Measurements from ENCODE around the gene A3GALT2. TPM values are rescaled to one million over a fixed set of nuclear protein-coding genes. Genes with fewer than 3 reads are reported as not detected.

The A3GALT2 gene
- total RNA-seq, 8 experiments from 2014 or later: 0.25 to 0.38 TPM; not detected in 6

DNA sequence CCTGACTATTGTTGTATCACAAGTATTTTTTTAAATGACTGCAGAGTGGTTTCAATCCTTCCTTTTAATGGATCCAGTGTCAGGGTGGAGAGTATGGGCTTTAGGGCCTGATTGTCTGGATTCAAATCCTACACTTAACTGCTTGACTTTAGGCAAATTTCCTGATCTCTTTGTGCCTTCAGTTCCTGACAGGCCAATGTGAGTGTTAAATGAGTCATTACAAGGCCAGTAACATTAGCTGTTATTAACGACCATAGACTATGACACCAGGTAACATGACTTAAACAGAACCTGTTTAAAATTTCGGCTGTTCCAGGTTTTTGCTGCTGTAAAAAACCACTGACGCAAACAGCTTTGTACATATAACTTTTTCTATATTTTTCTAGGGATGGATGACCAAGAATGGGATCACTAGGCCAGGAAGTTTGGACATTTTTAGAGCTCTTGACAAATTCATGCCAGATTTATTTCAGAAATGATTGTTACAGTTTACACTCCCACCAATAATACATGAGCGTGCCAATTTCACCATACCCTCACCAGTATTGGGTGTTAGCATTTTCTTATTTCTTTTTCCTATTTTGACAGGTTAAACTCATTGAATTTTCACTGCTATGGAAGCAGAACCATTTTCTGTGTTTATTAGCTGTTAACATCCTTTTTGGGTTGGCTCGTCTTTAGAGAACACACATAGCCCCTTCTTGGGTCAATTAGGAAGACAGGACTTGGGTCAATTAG, 53.3 kb downstream of the A3GALT2 start:
- H3K27ac ChIP-seq: no peak overlapping the region
- in situ Hi-C loops (cut with MboI; ENCODE audit: low pct_unique_long_range_greater_than_20kb in 2 of 9, low sequenced_read_pairs in 9 of 9, unreplicated experiment in 9 of 9): loop anchor here in 1 of 9 experiments (25.0 kb wide), 1 partner anchor 105 kb away; no protein-coding TSS in a partner anchor
- no peaks in the 10 kb centered on the region for H3K4me1 ChIP-seq (replicated peaks in 1 of 2)
- no peak overlapping the region for H3K4me3 ChIP-seq
- 25 to 100% (median 85%) methylated on average over 1 to 5 of the region's 5 CpGs for WGBS, 10 experiments
- no peak for ATAC-seq (replicated peaks in 6 of 8)

DNA sequence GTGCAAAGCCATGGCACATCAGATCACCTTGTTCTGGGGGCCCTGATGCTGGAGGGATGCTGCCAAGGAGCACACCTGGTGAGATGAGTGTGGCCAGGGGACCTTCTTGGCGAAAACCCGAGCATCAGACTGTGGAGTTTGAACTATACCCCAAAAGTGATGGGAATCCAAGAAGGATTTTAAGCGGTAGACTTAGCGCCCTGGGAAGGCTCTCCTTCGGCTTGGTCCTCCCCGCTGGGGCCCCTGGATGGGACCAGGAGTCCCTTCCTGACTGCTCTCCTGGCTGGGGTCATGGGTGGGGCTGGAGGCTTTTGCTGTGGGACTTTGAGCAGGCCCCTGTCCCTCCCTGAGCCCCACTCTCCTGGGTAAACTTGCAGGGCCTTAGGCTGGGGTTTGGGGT, 54.1 kb downstream of the A3GALT2 start:
- Histone ChIP-seq H3K4me1 (replicated peaks in 1 of 2) (no peaks in the 10 kb centered on the region), H3K4me3 (no peak overlapping the region), H3K27ac (no peak overlapping the region)
- 79 to 100% (median 96%) methylated on average over 1 to 4 of the region's 6 CpGs; no CpG with 5 or more reads in 5 of the 10 experiments for WGBS, 10 experiments
- in situ Hi-C loops (cut with MboI; ENCODE audit: low pct_unique_long_range_greater_than_20kb in 2 of 9, low sequenced_read_pairs in 9 of 9, unreplicated experiment in 9 of 9): loop anchor here in 1 of 9 experiments (25.0 kb wide), 1 partner anchor 104 kb away; no protein-coding TSS in a partner anchor
- no peak for ATAC-seq (replicated peaks in 6 of 8)

DNA sequence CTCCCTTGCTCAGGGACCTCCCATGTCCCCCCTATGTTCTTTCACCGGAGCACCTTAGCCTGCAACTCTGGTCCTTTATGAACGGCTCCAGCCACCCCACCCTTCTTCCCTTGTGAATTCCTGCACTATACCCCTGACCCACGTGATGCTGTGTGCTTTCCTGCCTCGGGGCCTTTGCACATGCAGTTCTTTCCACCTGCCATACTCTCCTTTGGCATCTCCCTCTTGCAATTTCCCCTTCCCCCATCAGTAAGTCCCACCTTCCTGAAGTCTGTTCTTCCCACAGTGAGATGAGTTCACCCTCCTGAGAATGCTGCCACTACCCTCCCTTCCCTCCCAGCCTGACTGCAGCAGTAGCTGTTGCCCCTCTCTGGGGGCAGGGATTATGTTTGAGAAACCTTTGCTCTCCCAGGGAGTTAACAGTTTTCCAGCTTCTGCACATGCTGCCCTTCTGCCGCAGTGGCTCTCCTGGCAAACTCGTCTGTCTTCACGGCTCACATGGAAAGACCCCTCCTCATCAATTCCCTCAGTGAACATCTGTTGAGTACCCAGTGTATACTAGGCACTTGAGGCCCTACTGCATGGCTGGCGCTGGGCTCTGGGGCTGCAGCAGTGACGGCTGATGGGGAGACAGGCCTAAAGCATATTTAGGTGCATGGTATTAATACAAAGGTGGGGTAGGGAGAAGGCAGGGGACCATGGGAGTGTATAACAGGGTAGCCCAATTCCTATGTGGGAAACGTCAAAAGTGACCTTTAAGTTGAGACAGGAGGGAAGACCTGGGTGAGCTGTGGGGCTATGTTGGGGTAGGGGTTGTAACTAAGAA, 54.9 kb downstream of the A3GALT2 start:
- Histone ChIP-seq H3K4me3 (no peak overlapping the region), H3K4me1 (replicated peaks in 1 of 2) (peaks cover 3 to 6% of the 10 kb centered on the region in 2 donors), H3K27ac (no peak overlapping the region)
- 27 to 100% (median 92%) methylated on average over 1 to 10 of the region's 10 CpGs; no CpG with 5 or more reads in 1 of the 10 experiments for WGBS, 10 experiments
- no peak for ATAC-seq (replicated peaks in 6 of 8)
- in situ Hi-C loops (cut with MboI; ENCODE audit: low pct_unique_long_range_greater_than_20kb in 2 of 9, low sequenced_read_pairs in 9 of 9, unreplicated experiment in 9 of 9): loop anchor here in 1 of 9 experiments (25.0 kb wide), 1 partner anchor 104 kb away; no protein-coding TSS in a partner anchor

DNA sequence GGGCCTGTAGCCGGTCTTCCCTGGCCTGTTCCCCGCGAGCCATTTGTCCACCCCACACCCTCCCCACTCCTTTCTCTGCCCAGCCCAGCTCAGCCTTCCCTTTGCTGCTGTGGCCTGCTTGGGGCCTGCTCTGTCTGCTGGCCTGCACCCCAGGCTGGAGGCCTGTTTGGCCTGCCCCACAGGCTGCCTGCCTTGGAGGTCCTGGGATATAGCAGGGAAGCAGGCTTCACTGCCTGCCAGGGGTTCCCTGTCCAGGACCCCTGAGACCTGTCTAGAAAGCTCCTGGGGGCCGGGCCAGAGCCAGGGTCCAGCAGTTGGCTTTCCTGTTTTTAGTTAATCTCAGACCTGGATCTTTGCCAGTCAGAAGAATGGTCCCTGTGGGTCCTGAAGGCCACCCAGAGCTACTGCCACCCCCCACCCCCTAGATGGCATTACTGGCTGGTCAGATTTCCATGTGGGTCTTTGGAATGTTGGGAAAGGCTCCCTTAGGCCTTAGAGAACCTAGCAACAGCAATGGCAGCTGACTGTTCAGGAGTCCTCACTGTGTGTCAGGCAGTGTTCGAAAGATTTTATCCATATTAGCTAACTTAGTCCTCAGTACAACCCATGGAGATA, 56.9 kb downstream of the A3GALT2 start:
- peak in 1 of 8 experiments; percentile 20 for ATAC-seq (replicated peaks in 6 of 8)

DNA sequence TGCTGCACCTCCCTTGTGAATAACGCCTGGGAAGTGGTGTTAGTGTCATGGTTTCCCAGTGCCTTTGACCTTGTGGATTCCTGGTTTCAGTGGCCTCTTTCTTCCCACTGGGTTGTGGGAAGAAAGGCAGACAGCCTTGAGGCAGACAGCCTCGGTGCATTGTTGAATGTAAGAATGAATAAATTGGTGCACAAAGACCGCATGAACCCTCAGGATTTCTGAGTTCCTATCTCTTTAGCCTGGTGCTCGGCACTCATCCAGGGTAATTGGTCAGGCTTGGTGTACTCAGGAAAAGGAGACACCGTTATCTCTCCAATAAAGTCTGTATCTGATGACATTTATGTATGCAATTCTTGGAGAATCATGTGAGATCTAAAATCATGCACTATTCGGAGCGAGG, 59.6 kb downstream of the A3GALT2 start:
- no peak for ATAC-seq (replicated peaks in 6 of 8)
- Histone ChIP-seq H3K27ac (no peak overlapping the region), H3K4me3 (no peak overlapping the region), H3K4me1 (replicated peaks in 1 of 2) (peaks cover 26 to 28% of the 10 kb centered on the region in 2 donors)
- 47 to 91% (median 86%) methylated on average over 2 to 6 of the region's 7 CpGs; no CpG with 5 or more reads in 2 of the 10 experiments for WGBS, 10 experiments
- in situ Hi-C loops (cut with MboI; ENCODE audit: low pct_unique_long_range_greater_than_20kb in 2 of 9, low sequenced_read_pairs in 9 of 9, unreplicated experiment in 9 of 9): loop anchor here in 1 of 9 experiments (25.0 kb wide), 1 partner anchor 99 kb away; no protein-coding TSS in a partner anchor

More for the DNA sequence above, 56.9 kb downstream of the A3GALT2 start:
- H3K27ac ChIP-seq: no peak overlapping the region
- H3K4me1 ChIP-seq (replicated peaks in 1 of 2): peaks cover 13 to 15% of the 10 kb centered on the region in 2 donors
- in situ Hi-C loops (cut with MboI; ENCODE audit: low pct_unique_long_range_greater_than_20kb in 2 of 9, low sequenced_read_pairs in 9 of 9, unreplicated experiment in 9 of 9): loop anchor here in 1 of 9 experiments (25.0 kb wide), 1 partner anchor 102 kb away; no protein-coding TSS in a partner anchor
- 84 to 100% (median 100%) methylated on average over 1 to 2 of the region's 5 CpGs; no CpG with 5 or more reads in 3 of the 10 experiments for WGBS, 10 experiments
- H3K4me3 ChIP-seq: no peak overlapping the region

DNA sequence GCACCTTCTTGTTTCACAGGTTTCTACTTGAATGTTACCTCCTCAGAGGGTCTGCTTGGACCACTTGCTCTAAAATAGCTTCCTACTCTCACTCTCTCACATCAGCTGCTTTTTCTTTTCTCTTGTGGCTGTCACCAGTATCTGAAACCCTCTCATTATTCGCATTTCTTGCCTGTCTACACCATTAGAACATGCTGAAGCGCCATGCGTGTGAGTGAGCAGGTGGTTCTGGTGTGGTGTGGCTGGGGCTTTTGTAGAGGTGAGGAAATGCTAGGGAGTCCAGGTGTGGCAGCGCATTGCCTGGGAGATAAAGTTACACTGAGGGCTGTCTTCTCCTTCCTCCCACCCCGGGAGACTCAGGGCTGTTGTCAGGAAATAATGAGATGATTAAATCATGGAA, 60.5 kb downstream of the A3GALT2 start:
- Histone ChIP-seq H3K4me1 (replicated peaks in 1 of 2) (peaks cover 26 to 28% of the 10 kb centered on the region in 2 donors), H3K27ac (no peak overlapping the region), H3K4me3 (no peak overlapping the region)
- WGBS, 10 experiments: 50 to 95% (median 92%) methylated on average over 1 to 5 of the region's 5 CpGs; no CpG with 5 or more reads in 4 of the 10 experiments
- in situ Hi-C loops (cut with MboI; ENCODE audit: low pct_unique_long_range_greater_than_20kb in 2 of 9, low sequenced_read_pairs in 9 of 9, unreplicated experiment in 9 of 9): loop anchor here in 1 of 9 experiments (25.0 kb wide), 1 partner anchor 98 kb away; no protein-coding TSS in a partner anchor
- no peak for ATAC-seq (replicated peaks in 6 of 8)

DNA sequence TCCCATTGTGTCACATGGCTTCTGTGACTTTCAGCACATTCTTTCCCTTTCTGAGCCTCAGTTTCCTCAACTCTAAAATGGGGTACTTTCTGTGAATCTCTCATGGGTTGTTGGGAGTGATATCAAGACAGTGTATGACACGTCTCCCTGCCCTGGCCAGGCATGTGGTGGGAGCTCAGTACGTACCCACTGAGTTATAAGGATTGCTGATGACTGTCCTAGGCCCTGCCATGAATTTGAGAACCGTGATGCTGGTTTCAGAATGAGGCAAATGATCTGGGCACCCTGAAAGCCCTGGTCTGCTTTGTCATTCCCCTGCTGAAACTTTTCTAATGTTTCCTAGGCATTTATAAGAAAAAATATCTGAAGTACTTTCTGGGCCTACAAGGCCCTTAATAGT, 61.0 kb downstream of the A3GALT2 start:
- in situ Hi-C loops (cut with MboI; ENCODE audit: low pct_unique_long_range_greater_than_20kb in 2 of 9, low sequenced_read_pairs in 9 of 9, unreplicated experiment in 9 of 9): loop anchor here in 1 of 9 experiments (25.0 kb wide), 1 partner anchor 98 kb away; no protein-coding TSS in a partner anchor
- no peak overlapping the region for H3K27ac ChIP-seq
- no peak overlapping the region for H3K4me3 ChIP-seq
- ATAC-seq (replicated peaks in 6 of 8): no peak
- peaks cover 26 to 28% of the 10 kb centered on the region in 2 donors for H3K4me1 ChIP-seq (replicated peaks in 1 of 2)
- 92 to 100% (median 97%) methylated on average over 1 to 3 of the region's 3 CpGs; no CpG with 5 or more reads in 7 of the 10 experiments for WGBS, 10 experiments

DNA sequence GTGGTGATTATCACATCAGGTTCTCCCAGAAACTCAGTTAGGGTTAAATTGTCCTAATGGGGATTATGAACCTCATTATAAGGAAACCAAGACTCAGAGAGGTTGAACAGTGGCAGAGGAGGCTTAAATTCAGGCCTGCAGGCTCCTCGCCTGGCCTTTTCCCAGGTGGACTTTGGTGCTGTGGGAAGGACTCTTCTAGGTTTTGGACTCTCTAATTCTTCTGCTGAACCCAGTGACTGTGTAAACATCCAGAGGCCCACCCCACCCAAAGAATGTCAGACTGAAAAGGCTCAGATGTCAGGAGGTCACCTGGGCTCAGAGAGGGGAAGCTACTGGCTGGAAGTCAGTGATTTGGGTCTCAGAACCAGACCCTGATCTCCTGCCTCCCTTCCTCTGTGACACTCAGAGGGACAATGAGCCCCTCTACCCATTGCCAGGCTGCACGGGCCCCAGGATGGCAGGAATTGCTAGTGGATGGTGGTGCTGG, 62.1 kb downstream of the A3GALT2 start:
- H3K27ac ChIP-seq: no peak overlapping the region
- H3K4me1 ChIP-seq (replicated peaks in 1 of 2): peaks cover 26 to 28% of the 10 kb centered on the region in 2 donors
- no peak for ATAC-seq (replicated peaks in 6 of 8)
- WGBS, 10 experiments: 80 to 100% (median 96%) methylated on average over 1 to 2 of the region's 2 CpGs; no CpG with 5 or more reads in 4 of the 10 experiments
- H3K4me3 ChIP-seq: no peak overlapping the region
- in situ Hi-C loops (cut with MboI; ENCODE audit: low pct_unique_long_range_greater_than_20kb in 2 of 9, low sequenced_read_pairs in 9 of 9, unreplicated experiment in 9 of 9): loop anchor here in 1 of 9 experiments (25.0 kb wide), 1 partner anchor 97 kb away; no protein-coding TSS in a partner anchor

DNA sequence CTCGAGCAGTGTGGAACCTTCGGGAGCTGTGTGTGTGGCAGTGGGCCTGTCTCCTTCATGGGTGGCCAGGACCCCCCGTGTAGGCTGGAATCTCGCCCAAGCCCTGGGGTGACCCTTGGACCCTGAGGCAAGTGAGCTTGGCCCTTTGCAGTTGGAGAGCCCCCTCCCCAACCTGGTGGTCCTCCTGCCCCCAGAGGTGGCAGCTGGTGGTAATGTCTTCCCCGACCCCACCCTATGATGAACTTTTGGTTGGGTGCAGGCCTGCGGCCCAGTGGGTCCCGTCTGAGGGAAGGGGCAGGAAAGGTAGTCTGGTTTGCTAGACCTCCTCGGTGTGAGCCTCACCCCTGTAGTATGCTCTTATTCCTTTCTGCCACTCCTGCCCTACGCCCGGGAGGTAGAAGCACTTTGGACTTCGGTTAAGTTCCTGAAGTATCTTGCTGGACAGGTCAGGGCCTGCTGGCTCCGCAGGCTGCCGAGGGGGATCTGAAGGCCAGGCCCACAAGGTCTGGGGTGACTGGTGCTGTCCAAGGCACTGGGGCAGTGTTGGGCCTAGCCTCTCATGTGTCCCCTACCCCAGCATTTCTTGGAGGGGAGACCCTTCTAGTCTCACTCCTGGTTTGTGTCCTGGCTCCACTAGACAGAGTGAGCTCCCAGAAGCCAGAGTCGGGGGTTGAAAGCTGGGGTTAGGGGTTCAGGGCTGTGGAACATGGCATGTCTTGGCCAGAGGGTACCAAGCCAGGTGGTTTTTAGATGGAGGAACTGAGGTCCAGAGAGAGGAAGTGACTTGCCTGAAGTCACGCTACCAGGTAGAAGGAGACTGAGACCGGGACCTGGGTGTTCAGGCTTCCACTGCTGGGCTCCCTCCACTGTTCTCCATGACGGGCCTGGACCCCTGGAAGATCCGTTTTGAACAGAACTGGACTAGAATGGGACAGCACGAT, 62.9 kb downstream of the A3GALT2 start:
- peaks cover 26 to 28% of the 10 kb centered on the region in 2 donors for H3K4me1 ChIP-seq (replicated peaks in 1 of 2)
- peak overlapping the region; percentile 52 to 90 (median 89) for H3K4me3 ChIP-seq
- WGBS, 10 experiments: 45 to 94% (median 60%) methylated on average over 1 to 12 of the region's 19 CpGs; no CpG with 5 or more reads in 2 of the 10 experiments
- H3K27ac ChIP-seq: peak overlapping the region in 1 of 2 donors; percentile 84
- no peak for ATAC-seq (replicated peaks in 6 of 8)
- in situ Hi-C loops (cut with MboI; ENCODE audit: low pct_unique_long_range_greater_than_20kb in 2 of 9, low sequenced_read_pairs in 9 of 9, unreplicated experiment in 9 of 9): loop anchor here in 1 of 9 experiments (25.0 kb wide), 1 partner anchor 96 kb away; no protein-coding TSS in a partner anchor

DNA sequence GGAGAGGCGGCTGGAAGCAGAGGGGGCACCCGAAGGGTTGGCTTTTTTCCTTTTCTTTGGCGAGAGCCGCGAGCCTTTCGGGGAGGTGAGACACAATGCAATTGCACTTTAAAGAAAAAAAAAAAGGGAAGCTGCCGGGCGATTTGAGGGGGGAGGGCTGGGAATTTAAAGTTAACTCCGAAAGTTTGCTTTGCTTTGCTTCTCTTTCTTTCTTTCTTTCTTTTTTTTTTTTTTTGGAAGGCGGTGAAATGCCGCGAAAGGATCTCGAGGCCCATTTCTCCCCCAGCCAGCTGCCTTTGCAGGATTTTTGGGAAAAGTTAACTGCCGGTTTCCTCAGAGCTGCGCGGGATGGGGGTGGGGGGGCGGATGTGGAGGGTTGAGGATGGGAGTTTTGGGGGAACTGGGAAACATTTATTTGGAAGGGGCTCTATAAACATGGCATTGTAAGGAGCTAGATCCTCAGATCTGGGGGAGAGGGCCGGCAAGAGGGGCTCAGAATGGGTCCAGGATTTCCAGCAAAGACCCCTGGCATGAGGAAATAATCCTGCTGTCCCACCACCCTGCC, 63.6 kb downstream of the A3GALT2 start:
- Histone ChIP-seq H3K4me1 (replicated peaks in 1 of 2) (peaks cover 26 to 28% of the 10 kb centered on the region in 2 donors), H3K27ac (peak overlapping the region; percentile 74 to 84), H3K4me3 (peak overlapping the region; percentile 52 to 90 (median 89))
- ATAC-seq (replicated peaks in 6 of 8): no peak
- 0 to 6% (median 0%) methylated on average over 1 to 15 of the region's 18 CpGs for WGBS, 10 experiments
- in situ Hi-C loops (cut with MboI; ENCODE audit: low pct_unique_long_range_greater_than_20kb in 2 of 9, low sequenced_read_pairs in 9 of 9, unreplicated experiment in 9 of 9): loop anchor here in 1 of 9 experiments (25.0 kb wide), 1 partner anchor 95 kb away; no protein-coding TSS in a partner anchor
